K562 (cell line): ENCODE measurements around the gene MLN. TPM values are rescaled to one million over a fixed set of nuclear protein-coding genes. Genes with fewer than 3 reads are reported as not detected.

Experiments used
- ARID1B ChIP-seq: fragments of 450-650 bp; IDR thresholded peaks from 2 replicates; pipeline ENCODE4 v1.6.1; 2016; ENCODE audit warnings: antibody characterized with exemption, mild to moderate bottlenecking, inconsistent platforms
- ARID2 ChIP-seq: fragments of 450-650 bp; IDR thresholded peaks from 2 replicates; pipeline ENCODE4 v1.6.1; 2017; ENCODE audit warnings: antibody characterized with exemption, mild to moderate bottlenecking
- CHD7 ChIP-seq: fragments of 200-600 bp; sonication (generic); IDR thresholded peaks from one replicate; pipeline ENCODE4 v1.6.1; 2012; ENCODE audit warnings: mild to moderate bottlenecking, low read depth, low read length, inconsistent platforms
- E2F4 ChIP-seq: sonication (generic); formaldehyde crosslinking; IDR thresholded peaks from 2 replicates; pipeline ENCODE4 v1.8.0; 2022; ENCODE audit warnings: mild to moderate bottlenecking, low read depth, missing genetic modification reagents
- FOXJ3 ChIP-seq: sonication (generic); formaldehyde crosslinking; IDR thresholded peaks from 2 replicates; pipeline ENCODE4 v1.4.0; 2020; ENCODE audit warnings: mild to moderate bottlenecking, missing genetic modification reagents
- MNT ChIP-seq, 2 experiments: fragments of 450-650 bp; conservative IDR thresholded peaks; 2 replicates each; pipeline ENCODE4 v1.6.1; 2017; ENCODE audit warnings: mild to moderate bottlenecking in 2 of 2, moderate library complexity in 2 of 2
- PHB2 ChIP-seq: fragments of 450-650 bp; IDR thresholded peaks from 2 replicates; pipeline ENCODE4 v1.6.1; 2017; ENCODE audit warnings: low read depth
- SAFB ChIP-seq: fragments of 200-400 bp; formaldehyde crosslinking; IDR thresholded peaks from 2 replicates; pipeline ENCODE4 v1.6.1; 2017; ENCODE audit warnings: low read depth, low read length, borderline replicate concordance
- SP1 ChIP-seq: sonication (generic); formaldehyde crosslinking; IDR thresholded peaks from 2 replicates; pipeline ENCODE4 v1.8.1; 2022; ENCODE audit warnings: mild to moderate bottlenecking, missing genetic modification reagents
- STAT5B ChIP-seq: fragments of 250-450 bp; sonication (Bioruptor Pico); IDR thresholded peaks from 2 replicates; pipeline ENCODE4 v1.8.0; 2021; ENCODE audit warnings: mild to moderate bottlenecking, inconsistent platforms
- TCF7L2 ChIP-seq: fragments of 150-350 bp; IDR thresholded peaks from 2 replicates; pipeline ENCODE4 v1.6.1; 2016; ENCODE audit warnings: low read depth, mild to moderate bottlenecking, low read length, moderate library complexity
- ZBED1 ChIP-seq: IDR thresholded peaks from 2 replicates; pipeline ENCODE4 v1.6.1; 2014
- ZC3H8 ChIP-seq: fragments of 450-650 bp; IDR thresholded peaks from 2 replicates; pipeline ENCODE4 v1.6.1; 2017
- ZNF146 ChIP-seq: IDR thresholded peaks from one replicate; pipeline ENCODE4 v1.6.1; 2018; ENCODE audit warnings: missing compliant biosample characterization; ENCODE audit not compliant: unreplicated experiment
- ZNF41 ChIP-seq: fragments of 250-450 bp; sonication (Bioruptor Pico); conservative IDR thresholded peaks from 2 replicates; pipeline ENCODE4 v1.4.0; 2020; ENCODE audit warnings: mild to moderate bottlenecking
- polyA plus RNA-seq, 8 experiments: library from polyadenylated mRNA; depleted of rRNA in 4 of 8; stranded (reverse) in 5 of 8; unstranded in 3 of 8; fragments of >200 nt; fragmentation: Nextera tagmentation in 2 of 8; fragmentation: Illumina TruSeq in 1 of 8; extraction: Ambion mirVana in 2 of 8; extraction: Trizol in 1 of 8; gene quantifications; 2 replicates each; pipeline versions ENCODE4 v1.2.1 to v1.2.3, GENCODE V29; 2011 to 2014; ENCODE audit warnings: inconsistent platforms in 1 of 8, missing spikeins in 1 of 8
- total RNA-seq, 7 experiments: library from RNA; depleted of rRNA in 6 of 7; stranded (reverse); fragments of >200 nt in 6 of 7; fragmentation: Illumina TruSeq in 2 of 7; extraction: Trizol in 2 of 7; gene quantifications; 2 replicates each; pipeline versions ENCODE4 v1.2.1 to v1.2.3, GENCODE V29; 2011 to 2021; ENCODE audit warnings: low replicate concordance in 1 of 7

Gene MLN
- total and polyA plus RNA-seq, 9 of the 15 experiments (the other 6 are each of a cell fraction or from before 2014, with no cell fraction given): not detected

GRCh38 chr6:33840048-33840926 lies 36.5 kb upstream of the MLN start (continued):
- no peak for TF ChIP-seq CHD7
- peak; percentile 70; the same call in 1 of the 2 replicates for TF ChIP-seq PHB2
- TF ChIP-seq SP1 (CRISPR knock-in tag): peak; percentile 63; the same call in 1 of the 2 replicates
- no peak for TF ChIP-seq FOXJ3 (CRISPR knock-in tag)
- no peak for TF ChIP-seq STAT5B
- TF ChIP-seq ARID1B: peak; percentile 93
- TF ChIP-seq ZC3H8: no peak
- no peak for TF ChIP-seq ZNF146 (CRISPR knock-in tag)
- no peak for TF ChIP-seq TCF7L2
- TF ChIP-seq E2F4 (CRISPR knock-in tag): no peak
- TF ChIP-seq ZNF41 (CRISPR knock-in tag): no peak
- no peak for TF ChIP-seq ZBED1
- peak; percentile 83 to 85 for TF ChIP-seq MNT (conservative IDR thresholded peaks at IDR 0.05)
- no peak for TF ChIP-seq SAFB
- TF ChIP-seq ARID2: peak; percentile 30; the same call in 1 of the 2 replicates
